OCI-LY1 (cell line): Measurements from ENCODE around the gene ADGRV1.
"Not testable (repeated sequence)": the region's sequence is repeated elsewhere in the genome, so short reads cannot be mapped to it uniquely, and the experiment has no call there.

Source experiments
- H2AFZ ChIP-seq: fragments of 200-600 bp; sonication (generic), shearing (Covaris generic); 2 replicates; pipeline ENCODE4 v1.6.0; 2014; ENCODE audit warnings: antibody characterized with exemption, mild to moderate bottlenecking, low read length
- H3F3A ChIP-seq: fragments of 200-600 bp; sonication (generic), shearing (Covaris generic); 2 replicates; pipeline ENCODE4 v1.6.0; 2014; ENCODE audit warnings: mild to moderate bottlenecking, antibody characterized with exemption, low read length, moderate library complexity; ENCODE audit not compliant: insufficient read depth
- H3K27ac ChIP-seq: fragments of 200-600 bp; sonication (generic); 2 replicates; pipeline ENCODE4 v1.5.1; 2014; ENCODE audit warnings: low read length, mixed run types, mild to moderate bottlenecking, low read depth; ENCODE audit not compliant: poor library complexity, severe bottlenecking
- H3K27me3 ChIP-seq: fragments of 200-600 bp; sonication (generic); 2 replicates; pipeline ENCODE4 v1.6.0; 2014; ENCODE audit warnings: antibody characterized with exemption, mild to moderate bottlenecking, low read length, moderate library complexity; ENCODE audit not compliant: insufficient read depth
- H3K36me3 ChIP-seq: fragments of 200-600 bp; sonication (generic); 2 replicates; pipeline ENCODE4 v1.6.1; 2014; ENCODE audit warnings: mild to moderate bottlenecking, antibody characterized with exemption, low read length, moderate library complexity, mixed read lengths; ENCODE audit not compliant: insufficient read depth
- H3K4me1 ChIP-seq: fragments of 200-600 bp; sonication (generic); 2 replicates; pipeline ENCODE4 v1.5.1; 2014; ENCODE audit warnings: mild to moderate bottlenecking, low read length, moderate library complexity; ENCODE audit not compliant: insufficient read depth, severe bottlenecking
- H3K4me2 ChIP-seq: fragments of 200-600 bp; sonication (generic), shearing (Covaris generic); 2 replicates; pipeline ENCODE4 v1.6.1; 2014; ENCODE audit warnings: low read length
- H3K4me3 ChIP-seq: fragments of 200-600 bp; sonication (generic); 2 replicates; pipeline ENCODE4 v1.5.1; 2014; ENCODE audit warnings: low read length, low read depth, mild to moderate bottlenecking, mixed read lengths; ENCODE audit not compliant: poor library complexity, severe bottlenecking
- H3K79me2 ChIP-seq: fragments of 200-600 bp; shearing (Covaris generic); 2 replicates; pipeline ENCODE4 v1.6.1; 2016; ENCODE audit warnings: mixed run types, low read length, mixed read lengths; ENCODE audit not compliant: insufficient read depth
- H3K9ac ChIP-seq: fragments of 200-600 bp; sonication (generic), shearing (Covaris generic); 2 replicates; pipeline ENCODE4 v1.6.1; 2014; ENCODE audit warnings: mild to moderate bottlenecking, low read length, mixed read lengths
- H3K9me2 ChIP-seq: fragments of 200-600 bp; sonication (generic), shearing (Covaris generic); 2 replicates; pipeline ENCODE4 v1.6.1; 2014; ENCODE audit warnings: low read depth, mild to moderate bottlenecking, low read length, mixed read lengths
- H3K9me3 ChIP-seq: fragments of 200-600 bp; shearing (Covaris generic); 2 replicates; pipeline ENCODE4 v1.6.1; 2014; ENCODE audit warnings: low read length, mixed read lengths
- H4K20me1 ChIP-seq: fragments of 200-600 bp; sonication (generic), shearing (Covaris generic); 2 replicates; pipeline ENCODE4 v1.6.0; 2016; ENCODE audit warnings: mild to moderate bottlenecking, low read length; ENCODE audit not compliant: insufficient read depth
- EZH2 ChIP-seq: fragments of 200-600 bp; sonication (generic), shearing (Covaris generic); IDR thresholded peaks from 2 replicates; pipeline ENCODE4 v1.8.0; 2017; ENCODE audit warnings: borderline replicate concordance, mixed run types, mild to moderate bottlenecking, antibody characterized with exemption, low read length, moderate library complexity, mixed read lengths
- TF ChIP-seq, protein P1 (sequence below): fragments of 200-600 bp; sonication (generic), shearing (Covaris generic); IDR thresholded peaks from 2 replicates; pipeline ENCODE4 v1.5.1; 2017; ENCODE audit warnings: mild to moderate bottlenecking, antibody characterized with exemption, low read length, moderate library complexity, mixed read lengths

ADGRV1 gene

DNA sequence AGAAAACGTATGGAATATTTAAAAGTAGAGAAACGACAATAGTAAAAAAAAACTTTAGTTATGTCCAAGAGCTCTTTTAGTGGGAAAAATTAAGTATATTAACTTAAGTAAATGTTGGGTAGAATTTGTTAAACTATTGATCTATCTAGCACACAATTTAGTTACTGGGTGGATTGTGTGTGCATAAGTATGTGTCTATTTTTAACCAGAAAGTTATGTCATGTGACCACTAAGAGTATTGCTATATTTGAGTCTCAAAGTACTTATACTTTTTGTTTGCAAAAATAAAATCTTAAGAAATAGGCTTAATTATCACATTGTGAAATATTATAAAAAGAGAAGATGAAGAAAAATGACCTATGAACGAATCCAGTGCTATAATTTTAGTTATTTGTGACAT lies 56.8 kb downstream of the ADGRV1 start:
- Histone ChIP-seq H3K4me3 (no peak overlapping the region), H3K4me1 (no peaks in the 10 kb centered on the region), H3K36me3 (no peaks in the 10 kb centered on the region), H3K4me2 (no peak overlapping the region), H3K9me2 (no peaks in the 10 kb centered on the region), H3K27me3 (no peaks in the 10 kb centered on the region), H2AFZ (no peak overlapping the region; the same call in 1 of the 2 replicates), H3K9ac (no peak overlapping the region), H3K27ac (no peak overlapping the region), H4K20me1 (no peaks in the 10 kb centered on the region), H3F3A (no peaks in the 10 kb centered on the region), H3K9me3 (no peaks in the 10 kb centered on the region), H3K79me2 (no peaks in the 10 kb centered on the region)
- no peak for TF ChIP-seq EZH2
- TF ChIP-seq, protein P1, sequence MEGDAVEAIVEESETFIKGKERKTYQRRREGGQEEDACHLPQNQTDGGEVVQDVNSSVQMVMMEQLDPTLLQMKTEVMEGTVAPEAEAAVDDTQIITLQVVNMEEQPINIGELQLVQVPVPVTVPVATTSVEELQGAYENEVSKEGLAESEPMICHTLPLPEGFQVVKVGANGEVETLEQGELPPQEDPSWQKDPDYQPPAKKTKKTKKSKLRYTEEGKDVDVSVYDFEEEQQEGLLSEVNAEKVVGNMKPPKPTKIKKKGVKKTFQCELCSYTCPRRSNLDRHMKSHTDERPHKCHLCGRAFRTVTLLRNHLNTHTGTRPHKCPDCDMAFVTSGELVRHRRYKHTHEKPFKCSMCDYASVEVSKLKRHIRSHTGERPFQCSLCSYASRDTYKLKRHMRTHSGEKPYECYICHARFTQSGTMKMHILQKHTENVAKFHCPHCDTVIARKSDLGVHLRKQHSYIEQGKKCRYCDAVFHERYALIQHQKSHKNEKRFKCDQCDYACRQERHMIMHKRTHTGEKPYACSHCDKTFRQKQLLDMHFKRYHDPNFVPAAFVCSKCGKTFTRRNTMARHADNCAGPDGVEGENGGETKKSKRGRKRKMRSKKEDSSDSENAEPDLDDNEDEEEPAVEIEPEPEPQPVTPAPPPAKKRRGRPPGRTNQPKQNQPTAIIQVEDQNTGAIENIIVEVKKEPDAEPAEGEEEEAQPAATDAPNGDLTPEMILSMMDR = no peak

DNA sequence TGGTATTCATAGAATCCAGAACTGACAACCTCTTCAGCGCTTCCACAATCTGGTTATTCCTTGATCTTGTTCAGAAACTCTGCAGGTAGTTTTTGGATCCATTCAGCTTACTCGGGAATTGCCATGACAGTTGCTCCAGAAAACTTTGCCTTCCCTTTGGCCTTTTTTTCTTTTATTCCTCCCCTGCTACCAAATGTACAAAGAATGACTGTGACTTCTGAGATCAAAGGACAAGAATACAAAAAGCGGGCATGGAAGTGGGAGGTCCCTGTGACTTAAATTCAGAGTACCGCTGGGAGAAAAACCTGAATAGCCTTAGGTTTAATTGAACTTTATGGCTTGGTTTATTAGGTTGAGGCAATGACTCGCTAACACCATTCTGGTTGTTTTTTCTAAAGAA lies 59.5 kb downstream of the ADGRV1 start:
- H3K27ac ChIP-seq = no peak overlapping the region
- H3K4me1 ChIP-seq = no peaks in the 10 kb centered on the region
- no peaks in the 10 kb centered on the region for H3K9me3 ChIP-seq
- no peaks in the 10 kb centered on the region for H3K27me3 ChIP-seq
- H3K36me3 ChIP-seq = no peaks in the 10 kb centered on the region
- no peaks in the 10 kb centered on the region for H3F3A ChIP-seq
- H4K20me1 ChIP-seq = no peaks in the 10 kb centered on the region
- H3K4me3 ChIP-seq = no peak overlapping the region
- H3K9me2 ChIP-seq = no peaks in the 10 kb centered on the region
- H2AFZ ChIP-seq = no peak overlapping the region
- no peak overlapping the region for H3K9ac ChIP-seq
- H3K4me2 ChIP-seq = no peak overlapping the region
- TF ChIP-seq, protein P1 = no peak
- no peak for TF ChIP-seq EZH2
- no peaks in the 10 kb centered on the region for H3K79me2 ChIP-seq

DNA sequence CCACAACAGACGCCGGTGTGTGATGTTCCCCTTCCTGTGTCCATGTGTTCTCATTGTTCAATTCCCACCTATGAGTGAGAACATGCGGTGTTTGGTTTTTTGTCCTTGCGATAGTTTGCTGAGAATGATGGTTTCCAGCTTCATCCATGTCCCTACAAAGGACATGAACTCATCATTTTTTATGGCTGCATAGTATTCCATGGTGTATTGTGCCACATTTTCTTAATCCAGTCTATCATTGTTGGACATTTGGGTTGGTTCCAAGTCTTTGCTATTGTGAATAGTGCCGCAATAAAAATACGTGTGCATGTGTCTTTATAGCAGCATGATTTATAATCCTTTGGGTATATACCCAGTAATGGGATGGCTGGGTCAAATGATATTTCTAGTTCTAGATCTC lies 61.2 kb downstream of the ADGRV1 start:
- not testable (repeated sequence) for H4K20me1 ChIP-seq, H2AFZ ChIP-seq, H3K4me3 ChIP-seq, H3K9ac ChIP-seq, H3K36me3 ChIP-seq, H3K4me2 ChIP-seq, H3K4me1 ChIP-seq, H3K9me2 ChIP-seq, H3K79me2 ChIP-seq, H3K27ac ChIP-seq, H3F3A ChIP-seq, H3K9me3 ChIP-seq, H3K27me3 ChIP-seq

DNA sequence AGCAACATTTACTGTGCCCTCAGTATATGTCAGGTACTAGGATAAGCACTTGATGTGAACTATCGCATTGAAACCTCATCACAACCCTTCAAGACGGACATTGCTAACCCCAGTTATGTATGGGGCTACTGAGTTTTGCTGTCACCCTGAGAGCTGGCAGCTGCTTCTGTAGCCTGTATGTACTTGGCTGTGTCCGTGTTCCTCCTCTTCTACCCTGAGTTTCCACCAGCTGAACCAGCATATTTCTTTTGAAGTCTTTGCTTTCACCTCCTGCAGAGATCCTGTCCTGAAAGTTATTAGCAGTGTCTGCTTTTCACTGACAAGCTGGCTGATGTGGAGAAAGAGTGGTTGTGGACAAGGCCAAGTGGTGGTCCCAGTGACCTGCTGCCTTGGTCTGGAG lies 63.3 kb downstream of the ADGRV1 start:
- H3K4me3 ChIP-seq = no peak overlapping the region
- no peaks in the 10 kb centered on the region for H3K9me2 ChIP-seq
- no peaks in the 10 kb centered on the region for H3K27me3 ChIP-seq
- H4K20me1 ChIP-seq = no peaks in the 10 kb centered on the region
- H3K27ac ChIP-seq = no peak overlapping the region
- no peak overlapping the region for H2AFZ ChIP-seq
- H3K9me3 ChIP-seq = no peaks in the 10 kb centered on the region
- no peak overlapping the region for H3K4me2 ChIP-seq
- H3F3A ChIP-seq = no peaks in the 10 kb centered on the region
- no peaks in the 10 kb centered on the region for H3K36me3 ChIP-seq
- no peak for TF ChIP-seq EZH2
- TF ChIP-seq, protein P1 = no peak
- no peak overlapping the region for H3K9ac ChIP-seq
- no peaks in the 10 kb centered on the region for H3K4me1 ChIP-seq
- no peaks in the 10 kb centered on the region for H3K79me2 ChIP-seq
